NCI-H1694 treated with DMSO at 0.1 percent for 48 hours (cell line): ENCODE measurements around the gene NKX1-1.

Experiments used
- DNase-seq: peaks from one replicate; lab custom pipeline; 2025; lab: John Stamatoyannopoulos, UW

The NKX1-1 gene

GRCh38 chr4:1360423-1361283 lies 45.6 kb downstream of the NKX1-1 start:
- DNase-seq, result no peak

- no peak for DNase-seq
These were observed 46.3 kb downstream of the NKX1-1 start for GRCh38 chr4:1359976-1360375.

GRCh38 chr4:1359144-1359501 lies 47.1 kb downstream of the NKX1-1 start:
- no peak for DNase-seq

- no peak for DNase-seq
These were observed 47.7 kb downstream of the NKX1-1 start for GRCh38 chr4:1358421-1359143.

- DNase-seq, result no peak
These were observed 48.6 kb downstream of the NKX1-1 start for GRCh38 chr4:1357356-1358248.

- no peak for DNase-seq
These were observed 49.9 kb downstream of the NKX1-1 start for GRCh38 chr4:1356181-1356998.

- no peak for DNase-seq
These were observed 50.9 kb downstream of the NKX1-1 start for GRCh38 chr4:1355378-1355777.

GRCh38 chr4:1354983-1355275 lies 51.3 kb downstream of the NKX1-1 start:
- DNase-seq, result no peak

GRCh38 chr4:1354136-1354982 lies 51.9 kb downstream of the NKX1-1 start:
- no peak for DNase-seq

GRCh38 chr4:1353186-1354055 lies 52.8 kb downstream of the NKX1-1 start:
- no peak for DNase-seq
